GM13976 (cell line): ENCODE results near the gene HDDC2.
A peak's percentile ranks its signal among the peaks of the same experiment; 100 is the strongest.

ENCODE experiments used
- DNase-seq: peaks from one replicate; pipeline ENCODE4 v3.0.0; 2012; ENCODE audit warnings: low spot score
- in situ Hi-C: fragments of 300-500 bp; cut with MboI; formaldehyde crosslinking; loops from one replicate; pipeline ENCODE4 v1.12.0; 2022; ENCODE audit warnings: low sequenced_read_pairs, mixed read lengths, inconsistent platforms; ENCODE audit not compliant: unreplicated experiment
- TF ChIP-seq, protein P1 (sequence below): IDR thresholded peaks from 2 replicates; pipeline ENCODE4 v1.5.1; 2012; ENCODE audit warnings: borderline replicate concordance, mild to moderate bottlenecking; ENCODE audit not compliant: insufficient read depth; ENCODE audit errors: extremely low read depth, missing control alignments, control extremely low read depth

Gene HDDC2, protein sequence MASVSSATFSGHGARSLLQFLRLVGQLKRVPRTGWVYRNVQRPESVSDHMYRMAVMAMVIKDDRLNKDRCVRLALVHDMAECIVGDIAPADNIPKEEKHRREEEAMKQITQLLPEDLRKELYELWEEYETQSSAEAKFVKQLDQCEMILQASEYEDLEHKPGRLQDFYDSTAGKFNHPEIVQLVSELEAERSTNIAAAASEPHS

DNA sequence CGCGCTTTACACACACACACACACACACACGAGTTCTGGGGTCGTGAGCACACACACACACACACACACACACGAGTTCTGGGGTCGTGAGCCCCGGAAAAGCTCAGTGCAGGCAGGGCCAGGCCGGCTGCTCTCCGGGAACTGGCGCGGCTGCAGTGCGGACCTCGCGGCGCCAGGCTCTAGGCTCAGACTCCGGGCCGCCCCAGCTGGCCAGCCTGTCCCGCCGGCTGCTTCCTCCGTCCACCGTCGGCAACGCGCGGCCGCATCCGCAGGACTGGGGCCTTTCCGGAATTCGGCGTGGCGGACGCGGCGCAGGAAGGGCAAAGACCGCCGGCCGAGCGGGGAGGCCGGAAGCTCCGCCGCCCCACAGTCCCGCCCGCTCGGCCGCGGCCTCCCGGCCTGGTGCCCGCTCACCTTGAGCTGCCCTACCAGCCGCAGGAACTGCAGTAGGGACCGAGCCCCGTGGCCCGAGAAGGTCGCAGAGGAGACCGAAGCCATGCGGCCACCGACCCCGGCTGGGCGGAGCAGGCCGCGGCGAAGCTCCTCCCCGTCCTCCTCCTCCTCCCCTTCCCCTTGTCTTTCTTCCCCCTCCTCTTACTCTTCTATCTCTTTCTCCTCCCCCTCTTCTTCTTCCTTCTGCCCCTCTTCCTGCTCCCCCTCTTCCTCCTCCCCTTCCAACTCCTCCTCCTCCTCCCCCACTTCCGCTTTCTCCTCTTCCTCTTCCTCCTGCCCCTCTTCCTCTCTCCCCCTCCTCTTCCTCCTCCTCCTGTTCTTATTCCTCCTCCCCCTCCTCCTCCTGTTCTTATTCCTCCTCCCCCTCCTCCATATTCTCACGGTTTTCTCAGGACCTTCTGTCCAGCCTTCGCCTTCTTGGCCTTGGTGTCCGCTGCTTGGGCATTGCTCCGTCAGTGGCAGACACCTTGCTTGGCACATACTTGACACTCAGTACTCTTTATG is at the start of gene HDDC2:
Gene HDDC2, minus strand, starts transcription at position 533 of the 957 bp plus-strand sequence. Its CDS starts 35 bp downstream, at position 498.
- TF ChIP-seq, protein P1, sequence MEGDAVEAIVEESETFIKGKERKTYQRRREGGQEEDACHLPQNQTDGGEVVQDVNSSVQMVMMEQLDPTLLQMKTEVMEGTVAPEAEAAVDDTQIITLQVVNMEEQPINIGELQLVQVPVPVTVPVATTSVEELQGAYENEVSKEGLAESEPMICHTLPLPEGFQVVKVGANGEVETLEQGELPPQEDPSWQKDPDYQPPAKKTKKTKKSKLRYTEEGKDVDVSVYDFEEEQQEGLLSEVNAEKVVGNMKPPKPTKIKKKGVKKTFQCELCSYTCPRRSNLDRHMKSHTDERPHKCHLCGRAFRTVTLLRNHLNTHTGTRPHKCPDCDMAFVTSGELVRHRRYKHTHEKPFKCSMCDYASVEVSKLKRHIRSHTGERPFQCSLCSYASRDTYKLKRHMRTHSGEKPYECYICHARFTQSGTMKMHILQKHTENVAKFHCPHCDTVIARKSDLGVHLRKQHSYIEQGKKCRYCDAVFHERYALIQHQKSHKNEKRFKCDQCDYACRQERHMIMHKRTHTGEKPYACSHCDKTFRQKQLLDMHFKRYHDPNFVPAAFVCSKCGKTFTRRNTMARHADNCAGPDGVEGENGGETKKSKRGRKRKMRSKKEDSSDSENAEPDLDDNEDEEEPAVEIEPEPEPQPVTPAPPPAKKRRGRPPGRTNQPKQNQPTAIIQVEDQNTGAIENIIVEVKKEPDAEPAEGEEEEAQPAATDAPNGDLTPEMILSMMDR: no peak
- in situ Hi-C loops: no loop called here
- DNase-seq: peak; percentile 81

DNA sequence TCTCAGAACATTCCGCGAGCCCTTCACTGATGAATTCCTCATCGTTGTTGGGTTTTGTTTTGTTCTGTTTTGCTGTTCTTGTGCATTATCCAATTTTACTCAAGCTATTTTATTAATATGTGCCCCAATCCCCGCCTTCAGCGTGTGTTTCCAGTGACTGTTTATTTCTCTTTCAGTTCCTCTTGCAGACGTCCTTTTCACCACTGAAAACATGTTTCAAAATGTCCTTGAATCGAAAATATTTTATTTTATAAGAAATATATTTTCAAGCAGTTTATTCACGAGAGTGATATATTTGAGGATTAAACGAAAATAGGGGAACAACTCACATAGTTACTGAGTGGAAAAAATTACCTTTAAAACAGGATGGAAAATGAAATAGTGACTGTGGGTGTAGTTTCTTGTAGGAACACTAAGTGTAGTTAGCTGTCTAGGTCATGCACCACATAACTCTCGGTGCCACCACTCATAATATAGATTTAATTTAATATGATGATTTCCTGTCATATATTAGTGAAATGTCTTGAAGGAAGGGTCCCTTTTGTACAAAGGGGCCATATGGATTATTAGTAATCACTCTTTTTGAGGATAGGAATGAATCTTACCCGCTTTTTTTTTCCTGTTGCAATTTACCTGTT is 45.3 kb upstream of the HDDC2 start:
- in situ Hi-C loops: no loop called here
- DNase-seq: peak; percentile 34
- TF ChIP-seq, protein P1: no peak

DNA sequence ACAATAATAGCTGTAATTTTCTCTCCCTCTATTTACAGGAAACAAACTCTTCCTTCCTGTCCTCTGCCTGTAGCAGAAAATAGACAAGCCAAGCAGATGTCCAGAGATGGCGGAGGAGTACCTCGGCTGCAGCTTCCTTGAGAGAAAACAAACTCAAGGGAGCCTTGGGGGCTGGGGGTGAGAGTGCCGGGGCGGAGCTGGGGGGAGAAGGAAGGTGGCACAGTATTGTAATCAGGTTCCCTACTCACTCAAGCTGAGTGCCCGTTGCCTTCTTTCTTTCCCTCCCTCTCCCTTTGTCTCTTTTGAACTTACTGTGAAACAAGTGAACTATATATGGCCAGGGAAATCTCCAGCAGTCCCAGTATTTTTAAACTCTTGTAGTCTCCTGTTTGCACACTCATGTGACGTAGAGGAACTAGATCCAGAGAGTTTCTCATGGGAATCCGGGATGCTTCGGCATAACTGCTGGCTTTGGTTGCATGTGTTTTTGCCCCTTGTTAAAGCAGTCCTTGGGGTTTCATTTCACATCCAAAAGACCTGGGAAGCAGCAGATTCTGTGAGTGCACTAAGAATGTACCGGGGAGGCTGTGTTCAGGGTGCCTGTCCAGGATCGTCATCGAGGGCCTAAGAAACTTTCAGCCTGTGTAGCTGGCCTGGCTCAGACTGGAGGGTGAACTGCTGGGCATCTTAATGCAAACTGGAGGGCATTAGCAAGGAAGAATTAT is 44.6 kb upstream of the HDDC2 start:
- DNase-seq: peak; percentile 8
- in situ Hi-C loops: no loop called here
- TF ChIP-seq, protein P1: no peak

DNA sequence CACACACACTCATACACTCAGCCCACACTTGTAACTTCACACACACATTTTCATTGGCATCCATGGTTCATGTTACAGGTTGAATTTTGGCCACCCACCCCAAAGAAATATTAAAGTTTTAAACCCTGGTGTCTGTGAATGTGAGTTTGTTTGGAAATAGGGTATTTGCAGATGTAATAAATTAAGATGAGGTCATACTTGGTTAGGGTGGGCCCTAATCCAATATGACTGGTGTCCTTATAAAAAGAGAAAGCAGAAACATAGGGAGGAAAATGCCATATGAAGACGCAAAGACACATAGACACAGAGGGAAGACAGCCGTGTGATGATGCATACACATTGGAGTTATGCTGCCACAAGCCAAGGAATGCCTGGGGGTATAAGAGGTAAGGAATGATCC is 39.7 kb upstream of the HDDC2 start:
- TF ChIP-seq, protein P1: no peak
- in situ Hi-C loops: no loop called here
- no peak for DNase-seq

DNA sequence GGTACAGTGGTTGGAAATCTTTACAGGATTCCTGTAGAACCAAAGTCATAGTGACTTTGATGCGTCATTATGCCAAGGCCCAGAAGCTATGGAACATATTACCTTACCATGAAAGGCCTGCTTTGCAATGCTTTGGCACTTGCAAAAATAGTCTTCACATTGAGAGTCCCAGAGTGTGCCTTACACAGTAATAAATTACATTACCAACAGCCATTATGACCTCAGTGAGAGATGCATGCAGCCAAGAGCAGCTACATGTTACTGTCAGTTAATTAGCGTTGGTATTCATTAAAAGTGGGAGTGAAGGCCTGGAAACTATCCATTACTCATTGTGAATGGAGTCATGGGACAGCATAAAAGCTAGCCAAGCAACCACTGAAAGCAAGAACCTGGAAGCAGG is 39.2 kb upstream of the HDDC2 start:
- in situ Hi-C loops: no loop called here
- TF ChIP-seq, protein P1: no peak
- DNase-seq: no peak
